ENCODE data around the gene EFNA5.

The EFNA5 gene

DNA sequence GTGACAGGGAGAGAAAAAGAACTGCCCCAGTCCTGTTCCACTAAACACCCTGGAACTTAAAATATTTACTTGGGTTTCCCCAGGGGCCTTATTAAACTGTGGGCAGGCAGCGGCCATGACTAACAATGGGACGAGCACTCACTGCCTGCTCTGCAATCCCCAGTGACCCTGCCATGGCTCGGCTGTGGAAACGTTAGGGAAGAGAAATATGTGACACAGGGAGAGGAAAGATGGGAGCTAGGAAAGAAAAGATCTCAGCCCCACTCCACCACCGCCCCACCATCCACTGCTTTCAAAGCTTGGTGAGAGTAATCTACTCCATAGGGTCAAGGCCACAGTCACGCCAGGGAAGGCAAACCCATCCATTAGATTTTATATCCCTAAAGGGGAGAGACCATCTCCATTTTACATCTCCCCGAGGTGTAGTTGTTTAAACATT lies 117.6 kb downstream of the EFNA5 start:
- Histone ChIP-seq H3K27me3 (replicated peaks; ENCODE audit: control insufficient read depth, insufficient read depth, low read length, poor library complexity, severe bottlenecking) (no peaks in the 10 kb centered on the region), H3K9me3 (ENCODE audit: control insufficient read depth, low read length) (no peaks in the 10 kb centered on the region)

DNA sequence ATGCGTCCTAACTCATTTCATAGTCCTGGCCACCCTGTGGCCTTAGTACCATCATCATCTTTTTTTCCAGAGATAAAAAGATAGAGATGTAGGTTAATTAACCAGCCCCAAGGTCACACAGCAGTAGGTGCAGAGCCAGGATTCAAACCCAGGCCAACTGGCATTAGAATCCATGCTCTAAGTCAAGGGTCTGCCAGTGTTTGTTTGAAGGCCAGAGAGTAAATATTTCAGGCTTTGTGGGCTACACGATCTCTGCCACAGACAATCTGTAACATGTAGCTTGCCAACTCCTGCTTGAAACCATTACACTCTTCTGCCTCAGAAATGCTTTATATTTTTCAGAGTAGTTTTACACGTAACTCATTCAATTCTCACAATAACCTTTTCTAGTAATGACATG lies 119.6 kb downstream of the EFNA5 start:
- no peak for DNase-seq
- no peaks in the 10 kb centered on the region for H3K36me3 ChIP-seq (ENCODE audit: control insufficient read depth, insufficient read depth, low read length)

More for the DNA sequence above, 117.6 kb downstream of the EFNA5 start:
- no peak for DNase-seq
- Histone ChIP-seq H3K27ac (ENCODE audit: insufficient read depth, low read length, poor library complexity, severe bottlenecking) (no peak overlapping the region), H3K36me3 (ENCODE audit: control insufficient read depth, insufficient read depth, low read length) (no peaks in the 10 kb centered on the region), H3K4me3 (ENCODE audit: insufficient read depth, low read depth, low read length, poor library complexity, severe bottlenecking) (no peak overlapping the region), H3K4me1 (ENCODE audit: control insufficient read depth, insufficient read depth, low read length, poor library complexity, severe bottlenecking) (no peaks in the 10 kb centered on the region)

DNA sequence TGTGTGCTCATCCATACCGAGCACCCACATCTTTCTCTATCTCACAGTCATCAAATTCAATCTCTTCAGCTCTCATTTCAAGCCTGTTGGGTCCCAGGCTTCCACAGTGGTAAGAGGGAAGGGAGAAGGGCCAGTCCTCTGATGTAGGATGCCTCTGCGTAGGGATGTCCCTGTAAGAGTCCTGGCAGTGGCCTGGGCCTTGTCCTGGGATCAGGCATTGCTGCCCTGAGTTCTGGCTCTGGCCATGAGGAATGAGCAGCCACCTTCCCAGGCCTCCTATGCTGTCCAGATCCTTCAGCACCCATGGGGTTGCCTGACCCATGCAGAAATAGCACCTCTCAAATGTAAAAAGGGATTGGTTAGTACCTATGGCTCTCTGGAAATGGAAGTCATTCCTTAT lies 121.2 kb downstream of the EFNA5 start:
- Histone ChIP-seq H3K9me3 (ENCODE audit: control insufficient read depth, low read length) (no peaks in the 10 kb centered on the region), H3K27ac (ENCODE audit: insufficient read depth, low read length, poor library complexity, severe bottlenecking) (no peak overlapping the region), H3K4me3 (ENCODE audit: insufficient read depth, low read depth, low read length, poor library complexity, severe bottlenecking) (no peak overlapping the region), H3K4me1 (ENCODE audit: control insufficient read depth, insufficient read depth, low read length, poor library complexity, severe bottlenecking) (no peaks in the 10 kb centered on the region), H3K36me3 (ENCODE audit: control insufficient read depth, insufficient read depth, low read length) (no peaks in the 10 kb centered on the region), H3K27me3 (replicated peaks; ENCODE audit: control insufficient read depth, insufficient read depth, low read length, poor library complexity, severe bottlenecking) (no peaks in the 10 kb centered on the region)
- DNase-seq, result no peak

More for the DNA sequence above, 119.6 kb downstream of the EFNA5 start:
- H3K9me3 ChIP-seq (ENCODE audit: control insufficient read depth, low read length), result no peaks in the 10 kb centered on the region
- no peak overlapping the region for H3K27ac ChIP-seq (ENCODE audit: insufficient read depth, low read length, poor library complexity, severe bottlenecking)
- no peaks in the 10 kb centered on the region for H3K4me1 ChIP-seq (ENCODE audit: control insufficient read depth, insufficient read depth, low read length, poor library complexity, severe bottlenecking)
- no peaks in the 10 kb centered on the region for H3K27me3 ChIP-seq (replicated peaks; ENCODE audit: control insufficient read depth, insufficient read depth, low read length, poor library complexity, severe bottlenecking)
- H3K4me3 ChIP-seq (ENCODE audit: insufficient read depth, low read depth, low read length, poor library complexity, severe bottlenecking), result no peak overlapping the region

DNA sequence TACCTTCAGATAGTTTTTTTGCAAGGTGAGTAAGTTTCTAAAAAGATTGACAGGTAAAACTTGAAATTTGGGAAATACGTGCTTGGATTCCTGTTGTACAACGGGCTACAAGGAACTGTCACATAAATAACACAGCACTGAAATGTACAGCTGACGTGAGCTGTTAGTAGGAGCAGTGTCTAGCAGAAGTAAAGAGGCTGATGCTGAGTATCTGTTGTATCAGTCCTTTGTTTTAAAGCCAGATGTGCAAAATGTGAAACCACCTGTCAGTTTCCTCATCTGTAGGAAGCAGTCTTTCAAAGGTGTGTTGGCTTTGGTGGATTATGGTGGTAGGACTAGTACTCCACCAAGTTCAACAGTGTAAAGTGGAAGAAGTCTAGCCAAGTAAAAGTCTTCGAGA lies 122.3 kb downstream of the EFNA5 start:
- no peak overlapping the region for H3K27ac ChIP-seq (ENCODE audit: insufficient read depth, low read length, poor library complexity, severe bottlenecking)
- H3K9me3 ChIP-seq (ENCODE audit: control insufficient read depth, low read length), result no peaks in the 10 kb centered on the region
- no peak for DNase-seq
- H3K27me3 ChIP-seq (replicated peaks; ENCODE audit: control insufficient read depth, insufficient read depth, low read length, poor library complexity, severe bottlenecking), result no peaks in the 10 kb centered on the region
- no peaks in the 10 kb centered on the region for H3K4me1 ChIP-seq (ENCODE audit: control insufficient read depth, insufficient read depth, low read length, poor library complexity, severe bottlenecking)
- H3K4me3 ChIP-seq (ENCODE audit: insufficient read depth, low read depth, low read length, poor library complexity, severe bottlenecking), result no peak overlapping the region
- H3K36me3 ChIP-seq (ENCODE audit: control insufficient read depth, insufficient read depth, low read length), result no peaks in the 10 kb centered on the region

DNA sequence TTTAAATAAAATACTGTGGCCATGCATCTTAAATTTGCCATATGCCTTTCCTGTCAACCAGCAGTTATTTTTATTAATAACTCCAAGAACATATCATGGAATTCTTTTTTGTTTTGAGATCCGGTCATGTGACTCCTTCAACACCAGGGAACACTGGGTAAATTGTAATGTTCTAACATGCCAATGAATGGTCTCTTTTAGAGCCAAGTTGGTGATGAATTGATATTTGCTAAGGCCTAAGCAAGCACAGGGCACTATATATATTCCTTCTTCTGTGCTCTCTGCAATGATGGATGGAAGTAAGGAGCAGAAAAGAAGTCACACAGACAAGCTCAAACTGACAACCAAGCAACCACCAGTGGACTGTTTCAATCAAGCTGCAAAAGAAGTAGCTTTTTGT lies 124.0 kb downstream of the EFNA5 start:
- Histone ChIP-seq H3K4me3 (ENCODE audit: insufficient read depth, low read depth, low read length, poor library complexity, severe bottlenecking) (no peak overlapping the region), H3K27me3 (replicated peaks; ENCODE audit: control insufficient read depth, insufficient read depth, low read length, poor library complexity, severe bottlenecking) (no peaks in the 10 kb centered on the region), H3K27ac (ENCODE audit: insufficient read depth, low read length, poor library complexity, severe bottlenecking) (no peak overlapping the region), H3K9me3 (ENCODE audit: control insufficient read depth, low read length) (no peaks in the 10 kb centered on the region), H3K4me1 (ENCODE audit: control insufficient read depth, insufficient read depth, low read length, poor library complexity, severe bottlenecking) (no peaks in the 10 kb centered on the region), H3K36me3 (ENCODE audit: control insufficient read depth, insufficient read depth, low read length) (no peaks in the 10 kb centered on the region)
- no peak for DNase-seq

DNA sequence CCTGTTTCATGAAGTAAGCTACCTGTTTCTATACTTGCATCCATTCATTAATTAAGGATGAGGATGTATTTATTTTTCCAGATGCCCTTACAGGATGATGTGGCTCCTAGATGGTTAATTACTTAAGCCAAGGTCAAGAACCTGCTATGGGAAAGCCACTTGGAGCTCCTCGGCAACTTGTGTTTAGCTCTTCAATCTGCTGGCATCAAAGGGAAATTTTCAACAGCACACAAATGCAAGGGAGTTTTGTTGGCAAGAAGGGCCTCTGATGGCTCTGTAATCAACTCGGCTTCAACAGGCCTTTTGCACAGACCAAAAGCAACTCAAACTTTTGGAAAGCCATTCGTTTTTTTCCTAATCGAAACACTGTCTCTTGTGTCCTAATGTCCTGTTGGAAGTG lies 125.3 kb downstream of the EFNA5 start:
- no peaks in the 10 kb centered on the region for H3K36me3 ChIP-seq (ENCODE audit: control insufficient read depth, insufficient read depth, low read length)
- no peak overlapping the region for H3K27ac ChIP-seq (ENCODE audit: insufficient read depth, low read length, poor library complexity, severe bottlenecking)
- H3K4me1 ChIP-seq (ENCODE audit: control insufficient read depth, insufficient read depth, low read length, poor library complexity, severe bottlenecking), result no peaks in the 10 kb centered on the region
- no peaks in the 10 kb centered on the region for H3K9me3 ChIP-seq (ENCODE audit: control insufficient read depth, low read length)
- no peaks in the 10 kb centered on the region for H3K27me3 ChIP-seq (replicated peaks; ENCODE audit: control insufficient read depth, insufficient read depth, low read length, poor library complexity, severe bottlenecking)
- no peak for DNase-seq
- H3K4me3 ChIP-seq (ENCODE audit: insufficient read depth, low read depth, low read length, poor library complexity, severe bottlenecking), result no peak overlapping the region

DNA sequence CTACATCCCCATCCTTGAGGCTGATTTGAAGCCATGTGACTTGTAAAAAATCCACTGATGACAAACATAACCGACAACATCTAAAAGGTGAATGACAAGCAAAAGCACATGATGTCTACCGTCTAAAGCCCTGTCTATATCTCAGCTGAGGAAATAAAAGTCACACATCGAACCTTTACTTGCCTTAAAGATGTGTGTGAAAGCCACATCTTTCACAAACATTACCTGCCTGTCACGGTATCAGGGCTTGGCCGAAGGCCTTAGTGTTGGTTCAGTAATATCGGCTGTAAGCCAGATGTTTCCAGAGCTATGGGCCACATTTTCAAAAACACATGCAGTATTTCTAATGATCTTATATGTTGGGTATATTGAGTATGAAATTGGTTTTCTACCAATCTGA lies 125.8 kb downstream of the EFNA5 start:
- H3K9me3 ChIP-seq (ENCODE audit: control insufficient read depth, low read length), result no peaks in the 10 kb centered on the region
- DNase-seq, result no peak
- no peaks in the 10 kb centered on the region for H3K27me3 ChIP-seq (replicated peaks; ENCODE audit: control insufficient read depth, insufficient read depth, low read length, poor library complexity, severe bottlenecking)
- no peaks in the 10 kb centered on the region for H3K36me3 ChIP-seq (ENCODE audit: control insufficient read depth, insufficient read depth, low read length)
- H3K27ac ChIP-seq (ENCODE audit: insufficient read depth, low read length, poor library complexity, severe bottlenecking), result no peak overlapping the region
- H3K4me3 ChIP-seq (ENCODE audit: insufficient read depth, low read depth, low read length, poor library complexity, severe bottlenecking), result no peak overlapping the region
- no peaks in the 10 kb centered on the region for H3K4me1 ChIP-seq (ENCODE audit: control insufficient read depth, insufficient read depth, low read length, poor library complexity, severe bottlenecking)

DNA sequence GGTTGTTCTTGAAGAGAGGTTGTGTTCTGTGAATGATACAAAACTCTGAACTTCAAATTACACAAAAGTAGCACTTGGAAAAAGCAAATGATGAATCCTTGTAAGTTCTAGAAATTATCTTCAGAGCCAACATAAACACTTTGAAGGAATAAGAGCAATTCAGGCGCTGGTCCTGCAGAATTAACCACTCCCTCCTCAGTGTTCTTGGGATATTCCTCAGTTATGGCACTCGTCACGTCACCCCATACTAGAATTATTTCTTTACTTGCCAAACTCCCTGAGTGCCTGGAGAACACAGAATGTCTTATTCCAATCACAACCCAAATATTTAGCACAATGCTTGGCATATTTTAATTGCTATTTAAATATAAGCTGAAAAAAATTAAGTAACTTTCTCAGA lies 126.3 kb downstream of the EFNA5 start:
- Histone ChIP-seq H3K9me3 (ENCODE audit: control insufficient read depth, low read length) (no peaks in the 10 kb centered on the region), H3K4me1 (ENCODE audit: control insufficient read depth, insufficient read depth, low read length, poor library complexity, severe bottlenecking) (no peaks in the 10 kb centered on the region), H3K27me3 (replicated peaks; ENCODE audit: control insufficient read depth, insufficient read depth, low read length, poor library complexity, severe bottlenecking) (no peaks in the 10 kb centered on the region), H3K36me3 (ENCODE audit: control insufficient read depth, insufficient read depth, low read length) (no peaks in the 10 kb centered on the region), H3K27ac (ENCODE audit: insufficient read depth, low read length, poor library complexity, severe bottlenecking) (no peak overlapping the region), H3K4me3 (ENCODE audit: insufficient read depth, low read depth, low read length, poor library complexity, severe bottlenecking) (no peak overlapping the region)
- DNase-seq, result no peak

DNA sequence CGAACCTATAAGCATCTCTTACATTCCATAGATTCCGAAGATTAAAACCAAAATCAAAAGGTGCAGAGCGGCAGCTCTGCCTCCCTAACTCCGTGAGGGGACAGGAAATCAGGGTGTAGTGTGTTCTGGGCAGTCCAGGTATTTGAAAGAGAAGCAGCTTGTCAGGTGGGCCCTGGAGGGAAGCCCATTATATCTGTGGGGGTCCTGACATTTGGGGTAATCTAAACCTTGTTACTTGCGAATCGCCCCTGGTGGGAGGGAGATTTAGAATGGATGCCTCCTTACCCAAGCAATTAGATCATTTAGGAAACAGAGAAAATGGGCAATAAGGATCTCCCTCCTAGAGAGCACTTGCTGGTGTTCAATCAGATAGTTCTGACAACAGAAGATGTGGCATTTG lies 126.9 kb downstream of the EFNA5 start:
- Histone ChIP-seq H3K9me3 (ENCODE audit: control insufficient read depth, low read length) (no peaks in the 10 kb centered on the region), H3K36me3 (ENCODE audit: control insufficient read depth, insufficient read depth, low read length) (no peaks in the 10 kb centered on the region), H3K4me1 (ENCODE audit: control insufficient read depth, insufficient read depth, low read length, poor library complexity, severe bottlenecking) (no peaks in the 10 kb centered on the region), H3K4me3 (ENCODE audit: insufficient read depth, low read depth, low read length, poor library complexity, severe bottlenecking) (no peak overlapping the region), H3K27ac (ENCODE audit: insufficient read depth, low read length, poor library complexity, severe bottlenecking) (no peak overlapping the region), H3K27me3 (replicated peaks; ENCODE audit: control insufficient read depth, insufficient read depth, low read length, poor library complexity, severe bottlenecking) (no peaks in the 10 kb centered on the region)
- DNase-seq, result no peak

DNA sequence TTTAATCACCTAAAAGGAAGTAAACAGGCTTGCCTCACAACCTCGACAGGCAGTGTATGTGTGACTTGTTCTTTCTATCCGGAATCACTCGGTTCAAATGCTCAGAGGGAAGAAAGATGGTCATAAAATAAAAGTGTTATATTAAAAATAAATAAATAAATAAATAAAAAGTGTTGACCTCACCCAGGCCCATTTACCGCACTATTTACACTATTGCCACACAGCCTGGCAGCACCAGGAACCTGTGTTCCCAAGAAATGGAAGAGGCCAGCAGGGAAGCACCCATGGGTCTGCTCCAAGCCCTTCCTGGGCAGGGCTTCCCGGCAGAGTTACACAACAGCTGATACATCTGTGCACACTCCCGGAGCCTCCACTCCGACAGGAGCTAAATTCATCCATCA lies 127.9 kb downstream of the EFNA5 start:
- H3K9me3 ChIP-seq (ENCODE audit: control insufficient read depth, low read length), result no peaks in the 10 kb centered on the region
- no peak overlapping the region for H3K27ac ChIP-seq (ENCODE audit: insufficient read depth, low read length, poor library complexity, severe bottlenecking)
- no peaks in the 10 kb centered on the region for H3K27me3 ChIP-seq (replicated peaks; ENCODE audit: control insufficient read depth, insufficient read depth, low read length, poor library complexity, severe bottlenecking)
- H3K4me1 ChIP-seq (ENCODE audit: control insufficient read depth, insufficient read depth, low read length, poor library complexity, severe bottlenecking), result no peaks in the 10 kb centered on the region
- no peaks in the 10 kb centered on the region for H3K36me3 ChIP-seq (ENCODE audit: control insufficient read depth, insufficient read depth, low read length)
- no peak overlapping the region for H3K4me3 ChIP-seq (ENCODE audit: insufficient read depth, low read depth, low read length, poor library complexity, severe bottlenecking)
- no peak for DNase-seq

DNA sequence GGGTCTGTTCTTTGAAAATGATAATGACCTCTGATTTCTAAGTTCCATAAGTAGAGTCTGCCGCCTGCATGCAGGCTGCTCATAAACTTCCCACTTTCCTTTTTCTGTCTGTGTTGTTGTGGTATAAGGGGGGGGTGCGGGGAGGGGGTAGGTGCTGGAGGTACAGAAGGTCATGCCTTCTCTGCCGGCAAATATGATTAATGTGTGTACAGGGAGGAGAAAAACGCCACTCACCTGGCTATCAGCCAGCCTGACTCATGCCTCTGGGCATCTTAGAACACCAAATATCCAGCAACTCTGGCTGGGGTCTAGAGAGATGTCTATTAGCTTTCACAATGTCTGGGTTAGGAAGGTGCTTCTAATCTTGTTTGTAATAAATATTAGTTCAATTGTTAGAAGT lies 128.3 kb downstream of the EFNA5 start:
- H3K27ac ChIP-seq (ENCODE audit: insufficient read depth, low read length, poor library complexity, severe bottlenecking), result no peak overlapping the region
- no peaks in the 10 kb centered on the region for H3K36me3 ChIP-seq (ENCODE audit: control insufficient read depth, insufficient read depth, low read length)
- no peak for DNase-seq
- H3K4me1 ChIP-seq (ENCODE audit: control insufficient read depth, insufficient read depth, low read length, poor library complexity, severe bottlenecking), result no peaks in the 10 kb centered on the region
- no peaks in the 10 kb centered on the region for H3K9me3 ChIP-seq (ENCODE audit: control insufficient read depth, low read length)
- H3K27me3 ChIP-seq (replicated peaks; ENCODE audit: control insufficient read depth, insufficient read depth, low read length, poor library complexity, severe bottlenecking), result no peaks in the 10 kb centered on the region
- H3K4me3 ChIP-seq (ENCODE audit: insufficient read depth, low read depth, low read length, poor library complexity, severe bottlenecking), result no peak overlapping the region

All from effector memory CD4-positive, alpha-beta T cell (primary cell).